ENCODE measurements around the gene SLC24A3.

Gene SLC24A3

GRCh38 chr20:19538556-19538955 lies 326.1 kb downstream of the SLC24A3 start:
- DNase-seq (ENCODE audit: low read depth) = no peak
- in situ Hi-C loops (cut with HindIII; ENCODE audit: low sequenced_read_pairs) = no loop called here
- no peak for TF ChIP-seq CTCF (IDR thresholded peaks at IDR 0.05; ENCODE audit: low read depth, low read length, missing control alignments)
- H3K4me3 ChIP-seq (ENCODE audit: low read depth, low read length) = no peak overlapping the region

GRCh38 chr20:19539191-19539590 lies 326.7 kb downstream of the SLC24A3 start:
- in situ Hi-C loops (cut with HindIII; ENCODE audit: low sequenced_read_pairs) = no loop called here
- no peak for DNase-seq (ENCODE audit: low read depth)
- H3K4me3 ChIP-seq (ENCODE audit: low read depth, low read length) = no peak overlapping the region
- TF ChIP-seq CTCF (IDR thresholded peaks at IDR 0.05; ENCODE audit: low read depth, low read length, missing control alignments) = no peak

- in situ Hi-C loops (cut with HindIII; ENCODE audit: low sequenced_read_pairs) = no loop called here
- DNase-seq (ENCODE audit: low read depth) = no peak
- TF ChIP-seq CTCF (IDR thresholded peaks at IDR 0.05; ENCODE audit: low read depth, low read length, missing control alignments) = no peak
- no peak overlapping the region for H3K4me3 ChIP-seq (ENCODE audit: low read depth, low read length)
Measured at GRCh38 chr20:19540392-19540791, 327.9 kb downstream of the SLC24A3 start.

GRCh38 chr20:19543101-19543500 lies 330.7 kb downstream of the SLC24A3 start:
- TF ChIP-seq CTCF (IDR thresholded peaks at IDR 0.05; ENCODE audit: low read depth, low read length, missing control alignments) = no peak
- in situ Hi-C loops (cut with HindIII; ENCODE audit: low sequenced_read_pairs) = no loop called here
- DNase-seq (ENCODE audit: low read depth) = no peak
- no peak overlapping the region for H3K4me3 ChIP-seq (ENCODE audit: low read depth, low read length)

- no peak for TF ChIP-seq CTCF (IDR thresholded peaks at IDR 0.05; ENCODE audit: low read depth, low read length, missing control alignments)
- DNase-seq (ENCODE audit: low read depth) = no peak
- in situ Hi-C loops (cut with HindIII; ENCODE audit: low sequenced_read_pairs) = no loop called here
- H3K4me3 ChIP-seq (ENCODE audit: low read depth, low read length) = no peak overlapping the region
Measured at GRCh38 chr20:19544684-19545083, 332.2 kb downstream of the SLC24A3 start.

GRCh38 chr20:19546648-19547047 lies 334.2 kb downstream of the SLC24A3 start:
- in situ Hi-C loops (cut with HindIII; ENCODE audit: low sequenced_read_pairs) = no loop called here

More at GRCh38 chr20:19546648-19547047, 334.2 kb downstream of the SLC24A3 start:
- no peak overlapping the region for H3K4me3 ChIP-seq (ENCODE audit: low read depth, low read length)
- no peak for TF ChIP-seq CTCF (IDR thresholded peaks at IDR 0.05; ENCODE audit: low read depth, low read length, missing control alignments)
- no peak for DNase-seq (ENCODE audit: low read depth)
